Measurements from ENCODE around the gene FXYD6. TPM values are rescaled to one million over a fixed set of nuclear protein-coding genes. Genes with fewer than 3 reads are reported as not detected.

FXYD6 gene
- total and polyA plus RNA-seq, 2 of the 8 experiments (the other 6 are each of a cell fraction or from before 2014, with no cell fraction given), result 44.6 to 117 TPM

- Histone ChIP-seq H2BK20ac (ENCODE audit: low read length) (no peak overlapping the region), H4K8ac (ENCODE audit: extremely low read depth, insufficient read depth, low read length) (no peak overlapping the region), H2BK15ac (ENCODE audit: low read length) (no peak overlapping the region), H2BK5ac (ENCODE audit: low read depth, low read length) (no peak overlapping the region), H3K79me1 (ENCODE audit: low read depth, low read length) (no peaks in the 10 kb centered on the region), H4K5ac (ENCODE audit: insufficient read length, low read depth, low read length) (no peak overlapping the region), H2AK5ac (ENCODE audit: low read depth, low read length) (no peak overlapping the region), H3K4me3 (ENCODE audit: extremely low read depth in 1 of 4, insufficient read depth in 2 of 4, low read depth in 3 of 4, low read length in 4 of 4) (no peak overlapping the region), H2BK12ac (ENCODE audit: low read depth, low read length) (no peak overlapping the region), H3K23ac (ENCODE audit: insufficient read length) (no peak overlapping the region), H4K91ac (replicated peaks; ENCODE audit: insufficient read length, low read length) (no peak overlapping the region), H3K4ac (replicated peaks; ENCODE audit: insufficient read length, low read depth, low read length) (no peak overlapping the region), H3K9ac (replicated peaks in 1 of 4; ENCODE audit: extremely low read depth in 1 of 4, low read depth in 3 of 4, low read length in 3 of 4) (no peak overlapping the region), H3K18ac (ENCODE audit: extremely low read depth, low read length) (no peak overlapping the region), H3K56ac (replicated peaks; ENCODE audit: insufficient read length, low read depth, low read length) (no peak overlapping the region), H4K20me1 (replicated peaks in 1 of 2; ENCODE audit: control insufficient read depth in 1 of 2, insufficient read depth in 2 of 2, low read length in 2 of 2) (no peaks in the 10 kb centered on the region), H3K27me3 (replicated peaks in 1 of 4; ENCODE audit: control insufficient read depth in 3 of 4, extremely low read depth in 1 of 4, insufficient read depth in 3 of 4, low read length in 3 of 4) (no peaks in the 10 kb centered on the region; a peak in 1 of 7 replicates), H2BK120ac (replicated peaks; ENCODE audit: low read depth, low read length) (no peak overlapping the region), H2AFZ (ENCODE audit: low read length) (no peak overlapping the region), H3K4me1 (replicated peaks in 1 of 4; ENCODE audit: control insufficient read depth in 3 of 4, insufficient read depth in 4 of 4, low read length in 3 of 4) (peaks cover 0 to 10% (median 2%) of the 10 kb centered on the region in 4 experiments; a peak in 3 of 7 replicates), H3K23me2 (ENCODE audit: low read depth, low read length) (no peaks in the 10 kb centered on the region; the same call in 1 of the 2 replicates), H3K9me3 (ENCODE audit: insufficient read depth in 2 of 2, low read depth in 1 of 2, low read length in 1 of 2) (no peaks in the 10 kb centered on the region), H3K79me2 (ENCODE audit: control insufficient read depth in 1 of 2, insufficient read depth in 2 of 2, low read length in 2 of 2) (no peaks in the 10 kb centered on the region), H3K36me3 (ENCODE audit: control insufficient read depth in 2 of 4, insufficient read depth in 4 of 4, low read length in 3 of 4) (no peaks in the 10 kb centered on the region), H3K14ac (ENCODE audit: insufficient read length) (no peak overlapping the region), H3K27ac (ENCODE audit: low read depth, low read length) (no peak overlapping the region), H3K4me2 (ENCODE audit: insufficient read depth in 1 of 2, low read depth in 2 of 2, low read length in 2 of 2) (no peak overlapping the region)
- WGBS, 2 experiments (ENCODE audit: extremely low coverage in 1 of 2, insufficient coverage in 1 of 2, insufficient read length in 1 of 2, insufficient replicate concordance in 2 of 2, low coverage in 1 of 2, low lambda C conversion rate in 2 of 2, missing lambda C conversion rate in 1 of 2), result 77% methylated on average over 11 of the region's 11 CpGs; no CpG with 5 or more reads in 1 of the 2 experiments
- DNase-seq (ENCODE audit: low read depth in 1 of 2, low spot score in 2 of 2) (peak in 1 of 2 experiments; percentile 40), FAIRE-seq (no peak)
- CTCF ChIA-PET (ENCODE audit: partially characterized antibody), result interaction anchor here (0.9 to 4.0 kb wide), 8 partner anchors 9 to 78 kb away, joined by 3 to 32 read pairs (median 4); partner anchors contain the start of genes FXYD2 and FXYD6
- POLR2A ChIA-PET (ENCODE audit: partially characterized antibody), result no interaction called here
- no peak for TF ChIP-seq KDM5A (IDR thresholded peaks at IDR 0.05; ENCODE audit: low read length)
- no peak for TF ChIP-seq NRF1 (IDR thresholded peaks at IDR 0.05; ENCODE audit: low read depth, low read length)
- no peak for TF ChIP-seq RNF2 (IDR thresholded peaks at IDR 0.05; ENCODE audit: borderline replicate concordance, low read depth, low read length, missing control alignments, poor library complexity, severe bottlenecking)
- no peak for TF ChIP-seq TAF7 (optimal IDR thresholded peaks at IDR 0.05; ENCODE audit: borderline replicate concordance, low read depth, low read length)
- TF ChIP-seq FOSL1 (IDR thresholded peaks at IDR 0.05; ENCODE audit: insufficient read depth, low read depth, low read length), result no peak
- no peak for TF ChIP-seq POU5F1 (IDR thresholded peaks at IDR 0.05; ENCODE audit: low read depth, low read length)
- TF ChIP-seq ASH2L (IDR thresholded peaks at IDR 0.05; ENCODE audit: low read length), result no peak
- TF ChIP-seq CEBPB (IDR thresholded peaks at IDR 0.05; ENCODE audit: low read depth, low read length), result no peak
- TF ChIP-seq SUZ12 (IDR thresholded peaks at IDR 0.05; ENCODE audit: low read length), result no peak
- no peak for TF ChIP-seq CHD1 (IDR thresholded peaks at IDR 0.05; ENCODE audit: low read depth, low read length)
- TF ChIP-seq BCL11A (IDR thresholded peaks at IDR 0.05; ENCODE audit: low read depth in 2 of 2, low read length in 2 of 2), result no peak
- no peak for TF ChIP-seq JUND (IDR thresholded peaks at IDR 0.05; ENCODE audit: low read length)
- no peak for TF ChIP-seq HDAC6 (IDR thresholded peaks at IDR 0.05; ENCODE audit: low read depth, low read length)
- TF ChIP-seq USF2 (IDR thresholded peaks at IDR 0.05; ENCODE audit: low read length), result no peak
Observed at GRCh38 chr11:117885777-117886176, 9.3 kb upstream of the FXYD6 start.
